Activated CD4-positive, alpha-beta T cell treated with anti-CD3 and anti-CD28 coated beads, Interleukin-2, amount 10 ng/mL, durations not matched to agents 24 days and 14 days (primary cell): ENCODE results near the gene IL1RL2. TPM values are rescaled to one million over a fixed set of nuclear protein-coding genes. Genes with fewer than 3 reads are reported as not detected.

Experiments used
- DNase-seq: peaks from one replicate; pipeline ENCODE4 v3.0.0; 2022
- H3K27ac Mint-ChIP-seq: one replicate; pipeline ENCODE4 v1.8.0; 2022; ENCODE audit warnings: mild to moderate bottlenecking, mixed read lengths
- H3K27me3 Mint-ChIP-seq: one replicate; pipeline ENCODE4 v1.8.0; 2022; ENCODE audit warnings: mixed read lengths
- H3K36me3 Mint-ChIP-seq: one replicate; pipeline ENCODE4 v1.8.0; 2022; ENCODE audit warnings: low read depth, mild to moderate bottlenecking, mixed read lengths
- H3K4me1 Mint-ChIP-seq: one replicate; pipeline ENCODE4 v1.8.0; 2021; ENCODE audit warnings: mixed read lengths
- H3K4me3 Mint-ChIP-seq: one replicate; pipeline ENCODE4 v1.8.0; 2022; ENCODE audit warnings: mild to moderate bottlenecking, moderate library complexity, mixed read lengths
- H3K9me3 Mint-ChIP-seq: one replicate; pipeline ENCODE4 v1.8.0; 2021; ENCODE audit warnings: mixed read lengths
- intact Hi-C: fragments of 100-400 bp; cut with micrococcal nuclease; formaldehyde crosslinking; loops from one replicate; pipeline ENCODE4 v1.15.1; 2023
- total RNA-seq: library from RNA; stranded (reverse); gene quantifications from 2 replicates; pipeline ENCODE4 v1.2.3, GENCODE V29; 2022

IL1RL2 gene
- total RNA-seq, 1 donor from 2014 or later: 0.09 TPM

- no peak overlapping the region for H3K27ac Mint-ChIP-seq
- no peaks in the 10 kb centered on the region for H3K27me3 Mint-ChIP-seq
- H3K36me3 Mint-ChIP-seq: peaks cover 5% of the 10 kb centered on the region
- H3K9me3 Mint-ChIP-seq: peaks cover 12% of the 10 kb centered on the region
- H3K4me3 Mint-ChIP-seq: no peak overlapping the region
- peaks cover 30% of the 10 kb centered on the region for H3K4me1 Mint-ChIP-seq
- DNase-seq: no peak
- intact Hi-C loops: no loop called here
These were observed 75.7 kb downstream of the IL1RL2 start for GRCh38 chr2:102262216-102263129.

DNA sequence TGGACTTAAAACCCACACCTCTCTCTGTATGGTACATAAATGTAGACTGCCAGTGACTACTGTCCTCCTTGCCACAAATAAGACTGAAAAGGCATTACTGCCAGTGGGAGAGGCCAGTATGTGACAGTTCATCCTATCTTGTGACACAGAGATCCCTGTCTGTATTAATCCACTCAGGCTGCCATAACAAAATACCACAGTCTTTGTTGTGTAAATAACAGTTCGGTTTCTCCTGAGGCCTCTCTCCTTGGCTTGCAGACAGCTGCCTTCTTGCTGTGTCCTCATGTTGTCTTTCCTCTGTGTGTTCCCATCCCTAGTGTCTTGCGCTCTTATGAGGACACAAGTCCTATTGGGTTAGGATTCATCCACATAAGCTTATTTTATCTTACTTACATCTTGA lies 78.1 kb downstream of the IL1RL2 start:
- intact Hi-C loops: no loop called here
- H3K9me3 Mint-ChIP-seq: peaks cover 4% of the 10 kb centered on the region
- H3K4me1 Mint-ChIP-seq: peaks cover 12% of the 10 kb centered on the region
- no peak overlapping the region for H3K27ac Mint-ChIP-seq
- no peak overlapping the region for H3K4me3 Mint-ChIP-seq
- H3K27me3 Mint-ChIP-seq: no peaks in the 10 kb centered on the region
- peaks cover 4% of the 10 kb centered on the region for H3K36me3 Mint-ChIP-seq
- no peak for DNase-seq

GRCh38 chr2:102266204-102266603 lies 79.4 kb downstream of the IL1RL2 start:
- peaks cover 13% of the 10 kb centered on the region for H3K9me3 Mint-ChIP-seq
- H3K36me3 Mint-ChIP-seq: peaks cover 6% of the 10 kb centered on the region
- peaks cover 22% of the 10 kb centered on the region for H3K4me1 Mint-ChIP-seq
- intact Hi-C loops: no loop called here
- no peak overlapping the region for H3K27ac Mint-ChIP-seq
- H3K4me3 Mint-ChIP-seq: no peak overlapping the region
- DNase-seq: no peak
- H3K27me3 Mint-ChIP-seq: no peaks in the 10 kb centered on the region

DNA sequence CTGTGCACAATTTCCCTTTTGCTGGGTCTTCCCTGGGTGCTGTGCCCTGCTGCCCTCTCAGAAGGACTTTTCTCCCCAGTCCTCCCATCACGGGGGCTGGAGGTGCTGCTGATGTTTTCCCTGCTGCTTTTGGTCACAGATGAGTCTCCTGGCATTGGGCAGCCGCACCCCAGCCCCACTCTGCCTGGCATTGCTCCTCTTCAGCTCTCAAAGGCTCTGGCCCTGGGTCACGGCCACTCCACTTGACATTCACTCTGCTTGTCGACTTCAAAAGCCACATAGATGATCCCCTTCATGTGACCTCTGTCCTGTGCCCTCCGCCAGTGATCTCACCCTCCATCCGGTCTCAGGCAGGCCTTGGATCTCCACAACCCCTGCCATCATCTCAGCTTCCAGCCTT lies 81.0 kb downstream of the IL1RL2 start:
- DNase-seq: no peak
- Mint-ChIP-seq H3K27ac (no peak overlapping the region), H3K27me3 (no peaks in the 10 kb centered on the region), H3K9me3 (peaks cover 15% of the 10 kb centered on the region), H3K36me3 (peaks cover 5% of the 10 kb centered on the region), H3K4me1 (peaks cover 31% of the 10 kb centered on the region), H3K4me3 (no peak overlapping the region)
- intact Hi-C loops: no loop called here

GRCh38 chr2:102268510-102269199 lies 81.8 kb downstream of the IL1RL2 start:
- no peak overlapping the region for H3K27ac Mint-ChIP-seq
- no peaks in the 10 kb centered on the region for H3K27me3 Mint-ChIP-seq
- peaks cover 16% of the 10 kb centered on the region for H3K9me3 Mint-ChIP-seq
- H3K4me1 Mint-ChIP-seq: peaks cover 30% of the 10 kb centered on the region
- peaks cover 4% of the 10 kb centered on the region for H3K36me3 Mint-ChIP-seq
- intact Hi-C loops: no loop called here
- H3K4me3 Mint-ChIP-seq: no peak overlapping the region
- DNase-seq: no peak

GRCh38 chr2:102269200-102269524 lies 82.3 kb downstream of the IL1RL2 start:
- DNase-seq: no peak
- Mint-ChIP-seq H3K9me3 (peaks cover 20% of the 10 kb centered on the region), H3K27ac (no peak overlapping the region), H3K36me3 (peaks cover 6% of the 10 kb centered on the region), H3K27me3 (no peaks in the 10 kb centered on the region), H3K4me3 (no peak overlapping the region), H3K4me1 (peaks cover 29% of the 10 kb centered on the region)
- intact Hi-C loops: no loop called here

- Mint-ChIP-seq H3K4me1 (peaks cover 42% of the 10 kb centered on the region), H3K36me3 (peaks cover 15% of the 10 kb centered on the region), H3K4me3 (peak overlapping the region; percentile 61), H3K9me3 (peaks cover 20% of the 10 kb centered on the region), H3K27ac (peak overlapping the region; percentile 72), H3K27me3 (no peaks in the 10 kb centered on the region)
- intact Hi-C loops: no loop called here
- DNase-seq: peak; percentile 64
These were observed 85.0 kb downstream of the IL1RL2 start for GRCh38 chr2:102271844-102272243.

DNA sequence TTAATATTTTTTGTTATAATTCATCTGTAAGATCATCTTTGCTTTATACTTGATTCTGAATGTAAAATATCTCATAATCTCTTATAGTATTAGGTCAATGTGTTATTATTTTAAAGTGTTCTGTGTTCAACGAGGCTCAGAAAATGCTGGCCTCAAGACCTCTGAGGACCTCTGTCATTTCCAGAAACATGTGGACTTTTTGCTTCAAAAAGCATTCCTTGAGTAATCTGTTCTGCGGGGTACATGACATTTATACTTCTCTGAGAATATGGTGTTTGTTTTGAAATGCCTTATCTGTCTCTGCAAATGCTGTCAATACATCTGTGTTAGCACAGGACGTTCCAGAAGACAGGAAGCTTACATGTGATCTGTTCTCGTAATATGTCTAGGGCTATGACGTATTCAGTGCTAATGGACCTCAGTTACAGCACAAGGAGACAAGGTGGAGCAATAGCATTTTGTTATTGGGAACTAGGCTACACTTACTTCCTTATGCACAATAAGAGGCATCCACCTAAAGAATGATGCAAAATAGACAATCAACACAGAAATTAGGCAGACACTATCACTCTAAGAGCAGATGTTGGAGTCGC lies 86.9 kb downstream of the IL1RL2 start:
- peaks cover 20% of the 10 kb centered on the region for H3K9me3 Mint-ChIP-seq
- H3K27me3 Mint-ChIP-seq: no peaks in the 10 kb centered on the region
- DNase-seq: peak; percentile 25
- intact Hi-C loops: no loop called here
- no peak overlapping the region for H3K4me3 Mint-ChIP-seq
- peaks cover 15% of the 10 kb centered on the region for H3K36me3 Mint-ChIP-seq
- H3K4me1 Mint-ChIP-seq: peaks cover 59% of the 10 kb centered on the region
- no peak overlapping the region for H3K27ac Mint-ChIP-seq

- Mint-ChIP-seq H3K27ac (peak overlapping the region; percentile 65), H3K4me1 (peaks cover 54% of the 10 kb centered on the region), H3K9me3 (peaks cover 9% of the 10 kb centered on the region), H3K36me3 (peaks cover 12% of the 10 kb centered on the region), H3K4me3 (peak overlapping the region; percentile 8), H3K27me3 (no peaks in the 10 kb centered on the region)
- DNase-seq: peak; percentile 81
- intact Hi-C loops: loop anchor here (2.0 kb wide), 1 partner anchor 24 kb away; no protein-coding TSS in a partner anchor
These were observed 89.9 kb downstream of the IL1RL2 start for GRCh38 chr2:102276549-102277201.

DNA sequence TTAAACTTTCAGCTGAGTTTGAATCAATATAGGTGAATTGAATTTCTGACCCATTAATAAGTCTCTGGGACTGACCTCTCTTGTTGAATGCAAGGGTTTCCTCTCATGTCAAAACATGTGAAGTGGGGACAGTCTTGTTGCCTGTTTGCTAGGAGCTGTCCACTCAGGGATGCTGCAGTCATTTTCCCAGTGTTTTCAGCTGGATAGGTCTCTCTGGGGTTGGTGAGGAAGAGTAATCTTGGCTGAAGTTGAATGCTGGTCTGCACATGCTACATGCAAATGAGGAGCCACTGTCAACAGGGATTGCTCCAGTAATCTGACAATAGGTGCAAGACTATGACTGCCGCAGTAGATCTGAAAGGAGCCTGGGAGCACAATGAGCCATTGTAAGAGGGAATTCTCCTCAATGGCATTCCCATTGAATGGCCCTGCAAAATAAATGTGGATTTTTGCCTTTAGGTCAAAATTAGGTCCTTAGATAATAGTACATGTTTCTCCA lies 90.4 kb downstream of the IL1RL2 start:
- peaks cover 52% of the 10 kb centered on the region for H3K4me1 Mint-ChIP-seq
- intact Hi-C loops: loop anchor here (2.0 kb wide), 1 partner anchor 24 kb away; no protein-coding TSS in a partner anchor
- H3K9me3 Mint-ChIP-seq: peaks cover 9% of the 10 kb centered on the region
- peak overlapping the region; percentile 65 for H3K27ac Mint-ChIP-seq
- peaks cover 12% of the 10 kb centered on the region for H3K36me3 Mint-ChIP-seq
- peak; percentile 66 for DNase-seq
- no peaks in the 10 kb centered on the region for H3K27me3 Mint-ChIP-seq
- peak overlapping the region; percentile 8 for H3K4me3 Mint-ChIP-seq

- Mint-ChIP-seq H3K27me3 (no peaks in the 10 kb centered on the region), H3K27ac (peak overlapping the region; percentile 21), H3K4me1 (peaks cover 49% of the 10 kb centered on the region), H3K9me3 (peaks cover 6% of the 10 kb centered on the region), H3K36me3 (peaks cover 10% of the 10 kb centered on the region), H3K4me3 (peak overlapping the region; percentile 11)
- intact Hi-C loops: no loop called here
- peak; percentile 64 for DNase-seq
These were observed 92.0 kb downstream of the IL1RL2 start for GRCh38 chr2:102278720-102279390.

GRCh38 chr2:102279391-102279735 lies 92.5 kb downstream of the IL1RL2 start:
- H3K4me3 Mint-ChIP-seq: no peak overlapping the region
- H3K36me3 Mint-ChIP-seq: peaks cover 9% of the 10 kb centered on the region
- no peaks in the 10 kb centered on the region for H3K27me3 Mint-ChIP-seq
- peaks cover 49% of the 10 kb centered on the region for H3K4me1 Mint-ChIP-seq
- intact Hi-C loops: no loop called here
- peaks cover 4% of the 10 kb centered on the region for H3K9me3 Mint-ChIP-seq
- H3K27ac Mint-ChIP-seq: no peak overlapping the region
- DNase-seq: peak; percentile 34

DNA sequence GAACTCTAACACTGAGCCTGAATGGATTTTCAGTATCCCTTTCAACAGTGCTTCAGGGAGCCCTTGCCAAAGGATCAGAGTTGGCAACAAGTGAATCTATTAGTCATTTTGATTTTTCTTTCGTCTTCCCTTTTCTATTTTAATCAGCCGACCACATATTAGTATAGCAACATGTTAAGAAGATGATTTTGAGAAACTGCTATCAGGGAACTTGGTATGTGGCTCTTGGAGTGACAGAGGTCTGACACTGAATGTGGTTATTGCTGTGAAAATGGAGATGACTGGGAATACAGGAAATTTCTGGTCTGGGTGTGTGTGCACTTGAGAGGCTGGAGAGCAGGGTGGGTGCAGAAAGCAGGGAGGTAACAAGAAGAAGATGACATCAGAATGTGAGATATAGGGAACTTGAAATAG lies 95.9 kb downstream of the IL1RL2 start:
- H3K36me3 Mint-ChIP-seq: no peaks in the 10 kb centered on the region
- peaks cover 6% of the 10 kb centered on the region for H3K9me3 Mint-ChIP-seq
- H3K4me3 Mint-ChIP-seq: no peak overlapping the region
- DNase-seq: peak; percentile 32
- peaks cover 3% of the 10 kb centered on the region for H3K27me3 Mint-ChIP-seq
- H3K27ac Mint-ChIP-seq: no peak overlapping the region
- H3K4me1 Mint-ChIP-seq: peaks cover 29% of the 10 kb centered on the region
- intact Hi-C loops: no loop called here
